OCI-LY3 (cell line): Measurements from ENCODE around the gene PTPRR.

ENCODE experiments used
- H2AFZ ChIP-seq: fragments of 200-600, 300-600 bp; shearing (Covaris generic); 2 replicates; pipeline ENCODE4 v1.6.0; 2014; ENCODE audit warnings: antibody characterized with exemption, low read depth, low read length
- H3K27ac ChIP-seq: fragments of 200-600, 300-600 bp; sonication (generic); 2 replicates; pipeline ENCODE4 v1.5.1; 2014; ENCODE audit warnings: mild to moderate bottlenecking, low read length, moderate library complexity, mixed read lengths
- H3K27me3 ChIP-seq: fragments of 200-600, 300-600 bp; sonication (generic); 2 replicates; pipeline ENCODE4 v1.6.1; 2014; ENCODE audit warnings: low read depth, low read length, mixed read lengths
- H3K36me3 ChIP-seq: fragments of 200-600, 300-600 bp; sonication (generic); replicated peaks from 2 replicates; pipeline ENCODE3; 2014; ENCODE audit warnings: low read depth, low read length, mixed read lengths
- H3K4me1 ChIP-seq: fragments of 300-600, 200-600 bp; sonication (generic); 2 replicates; pipeline ENCODE4 v1.6.1; 2014; ENCODE audit warnings: low read length, mixed read lengths
- H3K4me2 ChIP-seq: fragments of 200-600, 300-600 bp; sonication (generic); 2 replicates; pipeline ENCODE4 v1.6.1; 2014; ENCODE audit warnings: low read length, mixed read lengths
- H3K4me3 ChIP-seq: fragments of 300-600, 200-600 bp; sonication (generic); 2 replicates; pipeline ENCODE4 v1.5.1; 2014; ENCODE audit warnings: antibody characterized with exemption, mild to moderate bottlenecking, low read length, moderate library complexity
- H3K79me2 ChIP-seq: fragments of 300-600, 200-600 bp; shearing (Covaris generic); 2 replicates; pipeline ENCODE4 v1.6.1; 2014; ENCODE audit warnings: mild to moderate bottlenecking, low read length, mixed read lengths
- H3K9ac ChIP-seq: fragments of 300-600, 200-600 bp; shearing (Covaris generic); 2 replicates; pipeline ENCODE4 v1.6.0; 2014; ENCODE audit warnings: mild to moderate bottlenecking, low read length, moderate library complexity
- H3K9me3 ChIP-seq: fragments of 200-600, 300-600 bp; shearing (Covaris generic); 2 replicates; pipeline ENCODE4 v1.6.1; 2014; ENCODE audit warnings: low read length, mixed read lengths; ENCODE audit not compliant: insufficient read depth
- H4K20me1 ChIP-seq: fragments of 200-600, 300-600 bp; sonication (generic); 2 replicates; pipeline ENCODE4 v1.6.1; 2016; ENCODE audit warnings: low read length, mixed read lengths; ENCODE audit not compliant: insufficient read depth
- CTCF ChIP-seq: fragments of 200-600, 300-600 bp; sonication (generic); IDR thresholded peaks from 2 replicates; pipeline ENCODE4 v1.5.1; 2014; ENCODE audit warnings: antibody characterized with exemption, low read length, low read depth
- EZH2phosphoT487 ChIP-seq: fragments of 200-600 bp; shearing (Covaris generic); IDR thresholded peaks from 2 replicates; pipeline ENCODE4 v1.6.1; 2018; ENCODE audit warnings: antibody characterized with exemption, mixed run types, low read depth

PTPRR gene

GRCh38 chr12:70852416-70853150, 68.0 kb downstream of the PTPRR start:
- no peak overlapping the region for H3K4me2 ChIP-seq
- no peak overlapping the region for H3K9ac ChIP-seq
- H3K9me3 ChIP-seq: no peaks in the 10 kb centered on the region
- H3K27me3 ChIP-seq: no peaks in the 10 kb centered on the region
- no peak for TF ChIP-seq EZH2phosphoT487
- TF ChIP-seq CTCF: no peak
- no peaks in the 10 kb centered on the region for H3K36me3 ChIP-seq
- H3K4me1 ChIP-seq: no peaks in the 10 kb centered on the region
- no peak overlapping the region for H3K4me3 ChIP-seq
- no peaks in the 10 kb centered on the region for H3K79me2 ChIP-seq
- no peaks in the 10 kb centered on the region for H4K20me1 ChIP-seq
- no peak overlapping the region for H3K27ac ChIP-seq
- no peak overlapping the region for H2AFZ ChIP-seq

DNA sequence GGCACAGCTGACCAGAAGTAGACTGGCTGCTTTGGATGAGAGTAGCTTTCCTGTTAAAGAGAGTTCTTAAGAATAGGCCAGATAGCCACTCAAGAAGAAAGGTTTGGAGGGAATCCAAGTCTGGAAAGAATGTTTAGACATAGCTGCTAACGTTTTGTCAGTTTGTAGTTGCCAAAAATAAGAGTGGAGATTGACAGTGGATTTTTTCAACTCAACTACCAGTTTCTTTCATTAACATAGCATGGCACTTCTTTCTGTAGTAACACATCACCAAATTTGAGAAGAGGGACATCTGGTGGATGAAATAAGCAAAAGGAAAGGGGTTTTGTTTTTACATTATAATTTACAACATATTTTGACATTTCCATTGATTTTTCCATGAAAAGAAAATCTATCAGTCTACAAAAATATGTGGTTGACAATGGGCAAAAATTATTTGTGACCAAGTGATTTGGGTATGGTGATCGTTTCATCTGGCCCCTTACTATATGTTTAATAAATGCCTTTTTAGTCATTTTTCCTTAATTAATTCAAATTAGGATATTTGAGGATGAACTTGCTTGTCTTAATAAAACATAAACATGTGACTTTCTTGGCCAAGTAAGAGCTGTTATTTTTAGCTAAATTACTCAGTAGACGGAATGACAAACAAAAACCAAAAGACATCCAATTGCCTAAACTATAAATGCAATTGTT, 71.1 kb downstream of the PTPRR start:
- Histone ChIP-seq H3K4me3 (no peak overlapping the region), H3K27me3 (no peaks in the 10 kb centered on the region), H3K4me2 (no peak overlapping the region), H2AFZ (no peak overlapping the region), H3K4me1 (no peaks in the 10 kb centered on the region), H3K36me3 (no peaks in the 10 kb centered on the region), H3K27ac (no peak overlapping the region), H4K20me1 (no peaks in the 10 kb centered on the region), H3K9ac (no peak overlapping the region), H3K79me2 (no peaks in the 10 kb centered on the region), H3K9me3 (no peaks in the 10 kb centered on the region)
- peak; percentile 63 for TF ChIP-seq CTCF
- TF ChIP-seq EZH2phosphoT487: no peak

- TF ChIP-seq EZH2phosphoT487: no peak
- TF ChIP-seq CTCF: no peak
- Histone ChIP-seq H3K27ac (no peak overlapping the region), H3K79me2 (no peaks in the 10 kb centered on the region), H3K36me3 (no peaks in the 10 kb centered on the region), H4K20me1 (no peaks in the 10 kb centered on the region), H3K9me3 (no peaks in the 10 kb centered on the region), H3K9ac (no peak overlapping the region), H3K27me3 (no peaks in the 10 kb centered on the region), H2AFZ (no peak overlapping the region), H3K4me1 (no peaks in the 10 kb centered on the region), H3K4me3 (no peak overlapping the region), H3K4me2 (no peak overlapping the region)
Measured at GRCh38 chr12:70847871-70848270, 72.7 kb downstream of the PTPRR start.

- Histone ChIP-seq H3K9me3 (no peaks in the 10 kb centered on the region), H3K4me1 (no peaks in the 10 kb centered on the region), H3K4me3 (no peak overlapping the region), H2AFZ (no peak overlapping the region), H4K20me1 (no peaks in the 10 kb centered on the region), H3K27ac (no peak overlapping the region), H3K4me2 (no peak overlapping the region), H3K79me2 (no peaks in the 10 kb centered on the region), H3K36me3 (no peaks in the 10 kb centered on the region), H3K9ac (no peak overlapping the region), H3K27me3 (no peaks in the 10 kb centered on the region)
- TF ChIP-seq CTCF (no peak), EZH2phosphoT487 (no peak)
Measured at GRCh38 chr12:70845268-70845667, 75.3 kb downstream of the PTPRR start.
